ENCODE measurements around the gene EXOC3. TPM values are rescaled to one million over a fixed set of nuclear protein-coding genes. Genes with fewer than 3 reads are reported as not detected.

EXOC3 gene
- total RNA-seq, 2 donors from 2014 or later, result 38.6 to 53.7 TPM

GRCh38 chr5:499233-500209 is 56.5 kb downstream of the EXOC3 start:
- Mint-ChIP-seq H3K4me1 (no peaks in the 10 kb centered on the region), H3K4me3 (no peak overlapping the region), H3K27me3 (ENCODE audit: insufficient read depth) (peaks cover 26% of the 10 kb centered on the region), H3K36me3 (ENCODE audit: low read depth) (no peaks in the 10 kb centered on the region), H3K27ac (no peak overlapping the region), H3K9me3 (no peaks in the 10 kb centered on the region)
- Histone ChIP-seq H3K9ac (ENCODE audit: extremely low read depth, low read length, poor library complexity, severe bottlenecking) (no peak overlapping the region), H3K4me1 (ENCODE audit: control insufficient read depth, insufficient read depth, low read length) (no peaks in the 10 kb centered on the region), H3K36me3 (ENCODE audit: control insufficient read depth, insufficient read depth, low read length) (no peaks in the 10 kb centered on the region), H3K9me3 (ENCODE audit: control insufficient read depth, low read length) (no peaks in the 10 kb centered on the region), H3K27me3 (ENCODE audit: control insufficient read depth, insufficient read depth, low read length, poor library complexity, severe bottlenecking) (peaks cover 24% of the 10 kb centered on the region), H3K4me3 (ENCODE audit: low read length) (no peak overlapping the region), H3K27ac (ENCODE audit: low read depth, low read length) (no peak overlapping the region)
- no peak for DNase-seq
- TF ChIP-seq CTCF (conservative IDR thresholded peaks at IDR 0.05), result no peak
- 92 to 94% methylated on average over 28 to 32 of the region's 32 CpGs for WGBS, 2 experiments (ENCODE audit: insufficient coverage in 1 of 2, insufficient read length in 1 of 2)

GRCh38 chr5:500491-500890 is 57.5 kb downstream of the EXOC3 start:
- WGBS, 2 experiments (ENCODE audit: insufficient coverage in 1 of 2, insufficient read length in 1 of 2), result 93 to 100% methylated on average over 3 to 10 of the region's 10 CpGs
- peaks cover 18% of the 10 kb centered on the region for H3K27me3 ChIP-seq (ENCODE audit: control insufficient read depth, insufficient read depth, low read length, poor library complexity, severe bottlenecking)
- no peak for DNase-seq
- Mint-ChIP-seq H3K4me3 (no peak overlapping the region), H3K27me3 (ENCODE audit: insufficient read depth) (peaks cover 20% of the 10 kb centered on the region), H3K27ac (no peak overlapping the region), H3K36me3 (ENCODE audit: low read depth) (no peaks in the 10 kb centered on the region), H3K9me3 (no peaks in the 10 kb centered on the region), H3K4me1 (no peaks in the 10 kb centered on the region)
- H3K9me3 ChIP-seq (ENCODE audit: control insufficient read depth, low read length), result no peaks in the 10 kb centered on the region
- no peak overlapping the region for H3K27ac ChIP-seq (ENCODE audit: low read depth, low read length)
- no peak for TF ChIP-seq CTCF (conservative IDR thresholded peaks at IDR 0.05)
- H3K9ac ChIP-seq (ENCODE audit: extremely low read depth, low read length, poor library complexity, severe bottlenecking), result no peak overlapping the region
- H3K4me1 ChIP-seq (ENCODE audit: control insufficient read depth, insufficient read depth, low read length), result no peaks in the 10 kb centered on the region
- H3K4me3 ChIP-seq (ENCODE audit: low read length), result no peak overlapping the region
- H3K36me3 ChIP-seq (ENCODE audit: control insufficient read depth, insufficient read depth, low read length), result no peaks in the 10 kb centered on the region

GRCh38 chr5:501105-501830 is 58.3 kb downstream of the EXOC3 start:
- Mint-ChIP-seq H3K27ac (no peak overlapping the region), H3K4me1 (no peaks in the 10 kb centered on the region), H3K36me3 (ENCODE audit: low read depth) (no peaks in the 10 kb centered on the region), H3K4me3 (no peak overlapping the region), H3K27me3 (ENCODE audit: insufficient read depth) (peaks cover 16% of the 10 kb centered on the region), H3K9me3 (peaks cover 1% of the 10 kb centered on the region)
- 92 to 95% methylated on average over 40 to 41 of the region's 41 CpGs for WGBS, 2 experiments (ENCODE audit: insufficient coverage in 1 of 2, insufficient read length in 1 of 2)
- H3K4me1 ChIP-seq (ENCODE audit: control insufficient read depth, insufficient read depth, low read length), result no peaks in the 10 kb centered on the region
- peaks cover 11% of the 10 kb centered on the region for H3K27me3 ChIP-seq (ENCODE audit: control insufficient read depth, insufficient read depth, low read length, poor library complexity, severe bottlenecking)
- no peak overlapping the region for H3K27ac ChIP-seq (ENCODE audit: low read depth, low read length)
- no peak overlapping the region for H3K9ac ChIP-seq (ENCODE audit: extremely low read depth, low read length, poor library complexity, severe bottlenecking)
- no peaks in the 10 kb centered on the region for H3K9me3 ChIP-seq (ENCODE audit: control insufficient read depth, low read length)
- no peaks in the 10 kb centered on the region for H3K36me3 ChIP-seq (ENCODE audit: control insufficient read depth, insufficient read depth, low read length)
- TF ChIP-seq CTCF (conservative IDR thresholded peaks at IDR 0.05), result no peak
- DNase-seq, result no peak
- no peak overlapping the region for H3K4me3 ChIP-seq (ENCODE audit: low read length)
